ENCODE results near the gene KDM4C.
"Not testable (repeated sequence)": the region's sequence is repeated elsewhere in the genome, so short reads cannot be mapped to it uniquely, and the experiment has no call there.

Gene KDM4C

DNA sequence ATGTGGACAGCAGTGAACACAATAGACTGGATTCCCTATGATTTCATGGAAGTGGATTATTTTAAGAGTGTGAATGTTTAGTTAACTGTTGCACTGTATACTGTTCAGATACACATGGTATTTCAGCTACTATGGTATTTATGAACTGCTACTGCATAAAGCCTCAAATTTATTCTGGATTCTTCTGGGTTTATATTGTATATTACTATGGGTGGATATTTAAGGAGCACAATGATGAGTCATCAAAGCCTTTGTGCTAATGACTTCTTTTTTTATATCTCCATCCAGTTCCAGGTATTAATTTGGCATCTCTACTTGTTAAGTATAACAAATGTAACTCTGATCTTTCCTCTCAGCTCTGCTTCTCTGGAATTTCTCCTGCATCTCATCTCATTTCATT is 6.8 kb downstream of the KDM4C start:
- no peak for DNase-seq

DNA sequence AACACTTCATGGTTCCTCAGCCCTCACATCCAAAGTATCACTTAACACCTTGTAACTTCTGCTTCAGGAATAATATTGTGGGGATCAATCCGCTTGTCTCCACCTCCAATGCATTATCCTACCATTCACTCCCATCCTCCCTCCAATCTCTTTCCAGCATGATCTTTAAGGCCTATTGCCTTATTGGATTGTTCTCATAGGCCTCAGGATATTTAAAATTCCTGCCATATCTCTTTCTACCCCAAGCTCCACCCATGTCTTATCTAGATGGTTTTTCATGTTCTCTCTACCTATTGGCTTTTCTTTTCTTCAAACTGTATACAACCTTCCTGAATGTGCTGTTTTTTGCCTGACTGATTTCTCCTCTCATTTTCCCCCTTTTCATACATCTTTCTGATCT is 7.2 kb downstream of the KDM4C start:
- DNase-seq = no peak

GRCh38 chr9:6765396-6765795 is 7.6 kb downstream of the KDM4C start:
- DNase-seq = no peak

- no peak for DNase-seq
Measured at GRCh38 chr9:6766606-6767005, 8.8 kb downstream of the KDM4C start.

DNA sequence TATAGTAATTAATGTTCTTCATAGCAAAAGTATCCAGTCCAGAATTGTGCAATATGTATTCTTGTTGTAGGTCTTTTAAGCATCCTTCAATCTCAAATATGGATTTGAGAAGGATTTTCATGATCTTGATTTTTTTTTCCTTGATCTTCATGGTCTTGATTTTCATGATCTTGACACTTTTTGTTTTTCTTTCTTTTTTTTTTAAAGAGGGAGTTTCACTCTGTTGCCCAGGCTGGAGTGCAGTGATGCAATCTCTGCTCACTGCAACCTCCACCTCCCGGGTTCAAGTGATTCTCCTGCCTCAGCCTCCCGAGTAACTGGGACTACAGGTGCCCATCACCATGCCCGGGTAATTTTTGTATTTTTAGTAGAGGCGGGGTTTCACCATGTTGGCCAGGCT is 10.8 kb downstream of the KDM4C start:
- DNase-seq = not testable (repeated sequence)

- no peak for DNase-seq
Measured at GRCh38 chr9:6771722-6772121, 13.9 kb downstream of the KDM4C start.

DNA sequence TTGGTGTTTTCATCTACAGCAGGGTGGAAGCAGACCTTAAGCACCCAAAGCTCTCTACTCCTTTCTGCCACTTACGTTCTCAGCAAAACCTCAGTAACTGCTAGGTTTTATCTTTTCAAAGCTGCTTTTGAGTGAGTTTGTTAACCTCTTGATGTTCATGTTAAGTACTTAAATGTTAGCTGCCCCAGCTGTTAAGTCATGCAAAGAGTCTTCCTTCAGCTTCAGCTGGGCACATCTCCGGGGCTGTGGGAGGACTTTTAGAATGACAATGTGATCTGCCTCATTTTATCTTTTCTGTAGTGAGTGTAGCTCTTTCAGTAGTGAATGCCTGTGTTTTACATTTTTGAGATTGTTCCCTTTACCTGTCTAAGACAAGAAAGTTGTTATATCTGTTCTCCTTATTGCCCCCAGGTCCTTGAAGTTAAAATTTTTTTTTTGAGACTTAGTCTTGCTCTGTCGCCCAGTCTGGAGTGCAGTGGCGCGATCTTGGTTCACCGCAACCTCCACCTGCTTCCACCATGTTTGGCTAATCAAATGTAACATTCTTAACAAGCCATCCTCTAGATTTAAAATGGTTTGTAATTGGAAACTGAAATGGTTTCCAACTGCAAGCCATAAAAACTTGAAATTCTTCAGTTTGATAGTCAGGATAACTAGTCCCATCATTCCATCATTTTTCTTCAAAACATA is 19.6 kb downstream of the KDM4C start:
- no peak for DNase-seq

GRCh38 chr9:6779417-6780241 is 21.9 kb downstream of the KDM4C start:
- DNase-seq = no peak

GRCh38 chr9:6780690-6781089 is 22.9 kb downstream of the KDM4C start:
- no peak for DNase-seq

DNA sequence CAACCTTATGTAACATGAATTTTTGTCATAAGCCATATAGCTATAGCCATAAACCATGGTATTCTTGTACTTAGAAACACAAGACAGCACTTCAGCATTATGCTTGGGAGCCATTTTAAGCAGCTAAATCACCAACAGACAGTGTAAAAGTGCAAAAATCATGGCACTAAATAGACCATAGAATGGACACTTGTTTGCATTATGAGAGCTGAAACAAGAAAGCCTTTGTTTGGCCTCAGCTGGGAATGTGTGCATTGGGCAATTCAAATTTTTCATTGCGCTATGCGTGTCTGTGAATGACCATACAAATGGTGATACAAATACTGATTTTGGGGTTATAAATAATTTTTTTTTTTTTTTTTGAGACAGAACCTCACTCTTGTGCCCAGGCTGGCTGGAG is 23.7 kb downstream of the KDM4C start:
- no peak for DNase-seq

- no peak for DNase-seq
Measured at GRCh38 chr9:6782345-6782744, 24.6 kb downstream of the KDM4C start.

GRCh38 chr9:6782981-6783380 is 25.2 kb downstream of the KDM4C start:
- DNase-seq = no peak

- no peak for DNase-seq
Measured at GRCh38 chr9:6783753-6784152, 26.0 kb downstream of the KDM4C start.

- DNase-seq = no peak
Measured at GRCh38 chr9:6785682-6786081, 27.9 kb downstream of the KDM4C start.

GRCh38 chr9:6787793-6788161 is 30.0 kb downstream of the KDM4C start:
- DNase-seq = no peak

DNA sequence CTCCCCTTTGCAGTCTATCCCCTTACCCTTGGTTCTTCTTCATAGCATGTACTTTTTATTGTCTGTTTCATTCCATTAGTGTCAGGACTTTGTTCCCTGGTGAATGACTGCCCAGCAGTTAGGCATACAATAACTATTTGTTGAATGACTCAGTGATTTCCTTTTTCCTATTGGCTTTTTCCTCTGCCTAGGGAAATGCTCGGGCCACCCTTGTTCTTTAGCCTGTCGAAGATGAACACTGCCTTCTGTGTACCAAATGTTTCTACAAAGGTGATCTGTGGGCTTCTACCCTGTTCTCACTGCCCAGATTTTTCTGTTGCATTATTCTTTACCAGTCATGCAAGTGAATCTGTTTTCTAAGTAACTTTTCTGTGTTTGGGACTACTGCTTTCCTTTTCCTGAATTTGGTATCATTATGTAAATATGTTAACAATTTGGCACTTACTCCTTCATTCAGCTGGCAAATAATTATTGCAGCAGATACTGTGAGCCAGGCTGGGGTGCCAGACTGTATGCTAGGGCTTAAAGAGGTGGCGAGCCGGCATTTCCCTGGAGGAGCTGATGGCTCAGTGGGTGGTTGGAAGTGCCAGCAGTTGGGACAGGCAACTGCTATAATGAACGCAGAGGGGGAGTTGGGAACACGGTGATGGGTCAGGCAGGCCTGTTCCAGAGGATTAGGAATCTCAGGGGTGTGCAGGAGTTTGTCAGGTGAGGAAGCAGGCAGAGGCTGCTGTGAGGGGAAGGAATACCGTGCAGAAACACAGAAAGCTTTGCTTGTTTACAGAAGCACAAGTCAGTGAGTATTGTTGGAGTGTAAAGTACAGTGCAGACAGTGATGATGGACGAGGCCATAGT is 30.6 kb downstream of the KDM4C start:
- DNase-seq = no peak

- DNase-seq = not testable (repeated sequence)
Measured at GRCh38 chr9:6789017-6789338, 31.2 kb downstream of the KDM4C start.

- DNase-seq = no peak
Measured at GRCh38 chr9:6790866-6791265, 33.1 kb downstream of the KDM4C start.

DNA sequence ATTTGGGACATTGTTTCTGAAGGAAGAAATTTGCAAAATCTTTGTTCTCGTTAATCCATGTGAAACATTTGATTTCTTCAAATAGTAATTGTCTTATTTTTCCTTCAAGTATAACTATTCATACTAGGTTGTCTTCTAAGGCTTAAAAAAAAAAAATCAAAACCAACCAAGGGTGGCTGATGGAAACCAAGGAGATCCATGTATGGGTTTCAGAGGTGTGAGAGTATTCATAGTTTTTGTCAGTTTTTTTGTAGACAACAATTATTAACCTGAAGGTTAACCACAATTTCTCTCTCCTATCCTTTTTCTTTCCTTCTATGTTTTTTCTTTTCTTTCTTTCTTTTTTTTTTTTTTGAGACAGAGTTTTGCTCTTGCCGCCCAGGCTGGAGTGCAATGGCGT is 35.4 kb downstream of the KDM4C start:
- DNase-seq = no peak

- no peak for DNase-seq
Measured at GRCh38 chr9:6794936-6795335, 37.2 kb downstream of the KDM4C start.

GRCh38 chr9:6802926-6803325 is 45.2 kb downstream of the KDM4C start:
- no peak for DNase-seq

GRCh38 chr9:6805532-6805931 is 47.8 kb downstream of the KDM4C start:
- no peak for DNase-seq

DNA sequence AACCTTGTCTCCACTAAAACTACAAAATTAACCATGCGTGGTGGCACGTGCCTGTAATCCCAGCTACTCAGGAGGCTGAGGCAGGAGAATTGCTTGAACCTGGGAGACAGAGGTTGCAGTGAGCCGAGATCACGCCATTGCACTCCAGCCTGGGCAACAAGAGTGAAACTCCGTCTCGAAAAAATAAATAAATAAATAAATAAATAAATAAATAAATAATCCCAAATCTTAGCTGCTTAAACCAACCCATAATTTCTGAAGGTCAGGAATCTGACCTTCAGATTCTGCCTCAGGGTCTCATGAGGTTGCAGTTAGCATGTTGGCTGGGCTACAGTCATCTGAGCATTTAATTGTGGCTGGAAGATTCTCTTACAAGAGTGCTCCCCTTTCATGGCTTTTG is 48.5 kb downstream of the KDM4C start:
- DNase-seq = not testable (repeated sequence)

DNA sequence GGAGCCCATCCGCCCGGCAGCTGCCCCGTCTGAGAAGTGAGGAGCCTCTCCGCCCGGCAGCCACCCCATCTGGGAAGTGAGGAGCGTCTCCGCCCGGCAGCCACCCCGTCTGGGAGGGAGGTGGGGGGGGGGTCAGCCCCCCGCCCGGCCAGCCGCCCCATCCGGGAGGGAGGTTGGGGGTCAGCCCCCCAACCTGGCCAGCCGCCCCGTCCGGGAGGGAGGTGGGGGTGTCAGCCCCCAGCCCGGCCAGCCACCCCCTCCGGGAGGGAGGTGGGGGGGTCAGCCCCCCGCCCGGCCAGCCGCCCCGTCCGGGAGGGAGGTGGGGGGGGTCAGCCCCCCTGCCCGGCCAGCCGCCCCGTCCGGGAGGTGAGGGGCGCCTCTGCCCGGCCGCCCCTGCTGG is 49.9 kb downstream of the KDM4C start:
- not testable (repeated sequence) for DNase-seq
